Upper lobe of right lung (tissue), 1 donor: ENCODE data around the gene TMEM174. TPM values are rescaled to one million over a fixed set of nuclear protein-coding genes. Genes with fewer than 3 reads are reported as not detected.

Experiments used
- ATAC-seq: fragments of 200-7000 bp; cut with Tn5 transposase; one replicate; pipeline ENCODE4 v1.9.1; 2020; ENCODE audit warnings: mild to moderate bottlenecking, moderate library complexity
- DNase-seq: peaks from one replicate; pipeline ENCODE4 v3.0.0-alpha.2; 2020
- H3K27ac ChIP-seq: fragments of 200-600 bp; one replicate; pipeline ENCODE4 v1.8.0; 2022
- H3K27me3 ChIP-seq: fragments of 200-600 bp; one replicate; pipeline ENCODE4 v1.8.0; 2022; ENCODE audit warnings: mild to moderate bottlenecking
- H3K36me3 ChIP-seq: fragments of 200-600 bp; one replicate; pipeline ENCODE4 v1.8.0; 2022
- H3K4me1 ChIP-seq: fragments of 200-600 bp; one replicate; pipeline ENCODE4 v1.8.0; 2022
- H3K4me3 ChIP-seq: fragments of 200-600 bp; one replicate; pipeline ENCODE4 v1.8.0; 2022; ENCODE audit warnings: mild to moderate bottlenecking
- H3K9me3 ChIP-seq: fragments of 200-600 bp; one replicate; pipeline ENCODE4 v1.8.0; 2022
- CTCF ChIP-seq: fragments of 200-600 bp; IDR thresholded peaks from one replicate; pipeline ENCODE4 v1.8.0; 2022; ENCODE audit warnings: antibody characterized with exemption
- intact Hi-C: fragments of 100-400 bp; cut with DNase I; formaldehyde crosslinking; loops from one replicate; pipeline ENCODE4 v1.11.0; 2022
- total RNA-seq: library from RNA; stranded (reverse); fragmentation: NEBNext Ultra II Directional; extraction: Animal tissue kit (Norgen Biotek cat#: 25700); gene quantifications from one replicate; pipeline ENCODE4 v1.2.1, GENCODE V29; 2021
- donor health status: DM: no; HTN: yes; CAD: no; lungs with severe emphysema.

TMEM174 gene
- total RNA-seq, 1 donor from 2014 or later, result not detected

DNA sequence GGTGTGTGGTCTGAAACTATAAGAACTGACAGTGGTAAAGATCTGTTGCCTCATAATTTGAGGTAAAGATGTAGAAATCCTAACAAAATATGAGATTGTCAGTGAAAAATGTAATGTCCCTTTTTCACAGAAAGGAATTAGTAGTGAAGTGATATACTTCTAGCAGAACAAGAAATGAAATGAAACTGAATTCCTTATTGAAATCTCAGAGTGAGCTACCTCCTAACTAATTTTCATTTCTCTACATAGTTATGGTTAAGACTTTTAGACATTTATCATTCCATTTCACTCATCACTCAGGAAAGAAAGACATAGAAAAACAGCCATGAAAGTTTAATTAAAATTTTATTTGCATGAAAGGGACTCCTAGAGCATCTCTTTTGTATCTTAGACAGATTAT is 48.7 kb downstream of the TMEM174 start:
- H3K27me3 ChIP-seq, result peaks cover 89% of the 10 kb centered on the region
- no peak for TF ChIP-seq CTCF
- ATAC-seq, result no peak

GRCh38 chr5:73222173-73222572 is 49.2 kb downstream of the TMEM174 start:
- Histone ChIP-seq H3K27me3 (peaks cover 90% of the 10 kb centered on the region), H3K4me3 (no peak overlapping the region), H3K4me1 (no peaks in the 10 kb centered on the region), H3K9me3 (no peaks in the 10 kb centered on the region), H3K27ac (no peak overlapping the region), H3K36me3 (no peaks in the 10 kb centered on the region)
- no peak for TF ChIP-seq CTCF
- DNase-seq, result no peak
- no peak for ATAC-seq
- intact Hi-C loops, result no loop called here

More for the DNA sequence above, 48.7 kb downstream of the TMEM174 start:
- intact Hi-C loops, result no loop called here
- Histone ChIP-seq H3K27ac (no peak overlapping the region), H3K4me1 (no peaks in the 10 kb centered on the region), H3K9me3 (no peaks in the 10 kb centered on the region), H3K4me3 (no peak overlapping the region), H3K36me3 (no peaks in the 10 kb centered on the region)
- no peak for DNase-seq

Other genes starting within 250 kb of the TMEM174 start
- gene FCHO2, start 217.2 kb upstream of the TMEM174 start, total RNA-seq, result 83.9 TPM
- 0.43 TPM for gene TMEM171, start 52.6 kb upstream of the TMEM174 start, total RNA-seq